COLO668 (cell line): ENCODE measurements around the gene THUMPD2.
"Not testable (repeated sequence)": the region's sequence is repeated elsewhere in the genome, so short reads cannot be mapped to it uniquely, and the experiment has no call there.

ENCODE experiments used
- DNase-seq: peaks from one replicate; lab custom pipeline; 2025; ENCODE audit not compliant: unreplicated experiment; lab: John Stamatoyannopoulos, UW

The THUMPD2 gene

GRCh38 chr2:39762448-39762847 lies 16.6 kb downstream of the THUMPD2 start:
- no peak for DNase-seq

DNA sequence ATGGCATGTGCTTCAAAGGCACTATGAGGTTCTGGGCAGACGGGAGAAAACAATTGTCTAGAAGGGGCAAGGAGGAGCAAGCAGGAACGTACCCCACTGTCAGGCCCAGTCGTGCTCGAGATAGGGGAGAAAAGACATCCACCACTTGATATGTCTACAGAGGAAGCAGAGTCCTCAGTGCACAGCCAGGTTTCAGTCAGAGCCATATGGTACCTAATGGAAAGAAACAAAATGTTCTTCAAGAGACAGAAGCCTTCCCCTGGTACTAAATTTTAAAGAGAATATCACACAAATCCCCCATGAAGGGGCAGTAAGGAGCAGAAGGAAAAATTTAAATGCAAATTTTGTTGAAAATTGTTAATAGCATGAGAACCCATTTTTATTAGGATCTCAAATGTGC lies 21.9 kb downstream of the THUMPD2 start:
- no peak for DNase-seq

GRCh38 chr2:39755466-39755865 lies 23.6 kb downstream of the THUMPD2 start:
- DNase-seq = no peak

DNA sequence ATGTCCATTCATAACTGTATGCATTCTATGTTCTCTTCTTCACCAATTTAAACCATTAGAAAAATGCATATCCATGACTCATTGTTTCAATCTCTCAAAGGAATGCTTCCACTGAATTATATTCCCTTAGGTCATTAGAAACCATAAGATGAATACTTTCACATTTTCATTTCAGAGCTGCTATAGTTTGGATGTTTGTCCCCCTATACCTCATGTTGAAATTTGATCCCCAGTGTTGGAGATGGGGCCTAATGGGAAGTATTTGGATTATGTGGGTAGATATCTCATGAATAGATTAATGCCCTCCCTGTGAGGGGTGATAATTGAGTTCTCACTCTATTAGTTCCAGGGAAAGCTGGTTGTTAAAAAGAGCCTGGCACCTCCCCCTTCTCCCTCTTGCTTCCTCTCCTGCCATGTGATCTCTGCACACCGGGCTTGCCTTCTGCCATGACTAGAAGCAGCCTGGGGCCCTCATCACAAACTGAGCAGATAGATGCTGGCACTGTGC lies 35.7 kb downstream of the THUMPD2 start:
- peak; percentile 6 for DNase-seq

DNA sequence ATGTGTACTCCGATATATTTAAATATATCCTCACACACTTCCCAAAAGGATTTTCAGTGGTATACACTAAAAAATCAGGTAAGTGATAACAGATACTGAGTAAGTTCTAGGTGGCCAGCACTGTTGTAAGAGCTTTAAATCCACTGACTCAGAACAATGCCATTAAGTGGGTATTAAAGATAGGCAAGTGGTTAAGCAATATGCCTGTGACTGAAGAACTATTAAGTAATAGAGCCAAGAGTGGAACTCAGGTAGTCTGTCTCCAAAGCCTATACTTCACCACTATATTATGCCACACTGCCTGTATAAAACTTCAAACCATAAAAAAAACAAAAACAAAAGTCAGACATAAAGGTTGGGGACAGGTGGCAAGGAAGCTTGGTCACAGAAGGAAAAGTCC lies 37.2 kb downstream of the THUMPD2 start:
- no peak for DNase-seq

DNA sequence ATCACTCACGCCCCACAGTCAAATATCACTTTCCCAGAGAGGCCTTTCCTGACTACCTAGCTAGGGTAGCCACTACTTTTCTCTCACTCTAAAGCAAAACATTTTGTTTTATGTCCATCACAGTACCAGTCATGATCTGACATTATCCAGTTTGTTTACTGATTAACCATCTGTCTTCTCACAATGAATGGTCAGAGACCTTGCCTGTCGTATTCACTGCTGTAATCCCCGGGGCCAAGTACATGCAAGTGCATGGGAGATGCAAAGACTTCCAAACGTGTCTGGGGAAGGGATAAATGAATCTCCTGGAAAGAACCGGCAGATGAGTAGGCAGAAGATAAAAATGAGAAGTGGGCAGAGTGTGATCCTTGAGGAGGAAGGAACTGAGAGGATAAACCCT lies 39.7 kb downstream of the THUMPD2 start:
- DNase-seq = no peak

GRCh38 chr2:39738936-39739335 lies 40.1 kb downstream of the THUMPD2 start:
- no peak for DNase-seq

- no peak for DNase-seq
Measured at GRCh38 chr2:39737661-39738060, 41.4 kb downstream of the THUMPD2 start.

- no peak for DNase-seq
Measured at GRCh38 chr2:39736640-39737039, 42.4 kb downstream of the THUMPD2 start.

DNA sequence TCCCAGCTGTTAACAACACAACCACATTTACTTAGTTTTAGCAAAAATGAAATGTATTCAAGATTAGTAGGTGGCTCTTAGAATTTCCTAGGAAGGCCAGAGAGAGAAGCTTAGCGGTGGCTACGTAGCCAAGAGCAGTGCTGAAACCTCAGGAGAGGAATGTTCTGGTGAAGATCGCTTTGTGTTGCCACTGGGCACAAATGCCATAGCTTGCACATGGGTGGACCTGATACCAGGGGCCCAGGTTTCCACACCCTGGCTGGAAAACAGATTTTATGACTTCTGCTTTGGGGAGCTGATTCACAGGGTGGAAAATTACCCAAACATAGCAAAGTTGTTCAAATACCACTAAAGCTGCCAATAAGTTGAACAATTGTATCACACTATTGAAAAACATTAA lies 43.4 kb downstream of the THUMPD2 start:
- DNase-seq = no peak

DNA sequence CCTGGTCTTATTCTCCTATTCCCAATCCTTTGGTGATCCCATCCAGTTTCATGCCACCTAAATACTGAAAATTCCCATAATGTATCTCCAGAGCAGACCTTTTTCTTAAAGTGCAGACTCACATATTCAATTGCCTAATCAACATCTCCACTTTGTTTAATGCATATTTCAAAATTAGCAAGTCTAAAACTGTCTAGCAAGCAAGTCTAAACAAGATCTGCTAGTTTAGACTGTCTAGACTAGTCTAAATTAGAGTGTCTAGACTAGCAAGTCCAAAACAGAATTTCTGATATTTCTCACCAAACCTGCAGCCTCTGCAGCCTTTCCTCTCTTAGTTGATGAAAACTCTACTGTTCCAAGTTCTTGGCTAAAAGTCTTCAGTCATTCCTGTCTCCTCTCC lies 44.6 kb downstream of the THUMPD2 start:
- no peak for DNase-seq

- DNase-seq = no peak
Measured at GRCh38 chr2:39733070-39733674, 45.9 kb downstream of the THUMPD2 start.

GRCh38 chr2:39732482-39732881 lies 46.6 kb downstream of the THUMPD2 start:
- peak; percentile 9 for DNase-seq

- no peak for DNase-seq
Measured at GRCh38 chr2:39731546-39731945, 47.5 kb downstream of the THUMPD2 start.

DNA sequence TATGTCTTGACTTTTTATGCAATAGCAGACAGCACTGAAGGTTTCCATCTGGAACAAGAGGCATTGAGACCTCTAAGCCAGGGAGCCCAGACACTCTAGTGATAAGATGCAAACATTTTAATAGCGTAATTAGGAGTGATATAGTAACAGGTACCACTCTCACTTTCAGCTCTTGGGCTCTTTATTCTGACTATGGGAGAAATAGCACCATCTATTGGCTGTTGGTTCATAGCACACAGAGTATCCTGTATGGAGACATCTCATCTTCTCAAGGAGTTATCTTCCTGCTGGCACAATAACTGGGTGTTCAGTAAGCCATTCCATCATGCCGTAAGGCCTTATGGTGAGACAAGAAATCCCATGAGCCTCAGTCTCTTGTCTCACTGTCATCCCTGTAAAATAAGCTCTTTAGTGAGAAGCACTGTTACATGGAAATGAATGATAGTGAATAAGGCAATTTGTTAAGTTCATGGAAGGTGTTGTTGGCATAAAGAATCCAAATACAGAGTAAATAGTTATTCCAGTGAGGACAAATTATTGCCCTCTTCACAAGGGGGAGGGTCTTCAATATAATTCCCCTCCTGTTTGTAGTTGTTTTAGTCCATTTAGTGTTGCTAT lies 48.3 kb downstream of the THUMPD2 start:
- DNase-seq = no peak

- no peak for DNase-seq
Measured at GRCh38 chr2:39730276-39730675, 48.8 kb downstream of the THUMPD2 start.

DNA sequence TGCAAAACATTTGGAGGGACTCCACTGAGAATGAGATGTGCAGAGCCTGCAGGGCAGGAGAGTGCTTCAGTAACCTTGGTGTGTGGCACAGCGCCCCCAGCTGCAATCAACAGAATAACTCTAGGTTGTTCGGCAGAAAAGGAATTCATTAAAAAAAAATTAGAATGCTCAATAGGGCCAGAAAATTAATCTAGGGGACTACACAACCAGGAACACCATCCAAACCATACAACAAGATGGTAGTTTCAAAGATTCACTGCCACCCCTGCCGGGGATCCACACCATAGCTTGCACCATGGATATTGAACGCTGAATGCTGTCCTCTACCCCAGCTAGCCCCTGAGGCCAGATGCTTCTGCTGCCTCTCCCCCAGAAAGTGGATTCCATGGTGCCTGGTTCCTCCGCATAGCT lies 50.1 kb downstream of the THUMPD2 start:
- DNase-seq = peak; percentile 33

DNA sequence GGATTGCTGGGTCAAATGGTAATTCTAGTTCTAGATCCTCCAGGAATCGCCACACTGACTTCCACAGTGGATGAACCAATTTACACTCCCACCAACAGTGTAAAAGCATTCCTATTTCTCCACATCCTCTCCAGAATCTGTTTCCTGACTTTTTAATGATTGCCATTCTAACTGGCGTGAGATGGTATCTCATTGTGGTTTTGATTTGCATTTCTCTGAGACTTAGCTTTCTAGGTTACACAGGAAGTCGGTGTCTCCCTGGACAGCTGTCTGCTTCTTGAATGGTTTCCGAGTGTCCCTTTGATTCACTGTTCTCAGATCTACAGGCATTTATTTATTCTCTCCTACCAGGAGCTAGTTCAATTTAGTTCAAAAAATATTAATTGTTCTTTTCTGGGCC lies 51.0 kb downstream of the THUMPD2 start:
- not testable (repeated sequence) for DNase-seq

DNA sequence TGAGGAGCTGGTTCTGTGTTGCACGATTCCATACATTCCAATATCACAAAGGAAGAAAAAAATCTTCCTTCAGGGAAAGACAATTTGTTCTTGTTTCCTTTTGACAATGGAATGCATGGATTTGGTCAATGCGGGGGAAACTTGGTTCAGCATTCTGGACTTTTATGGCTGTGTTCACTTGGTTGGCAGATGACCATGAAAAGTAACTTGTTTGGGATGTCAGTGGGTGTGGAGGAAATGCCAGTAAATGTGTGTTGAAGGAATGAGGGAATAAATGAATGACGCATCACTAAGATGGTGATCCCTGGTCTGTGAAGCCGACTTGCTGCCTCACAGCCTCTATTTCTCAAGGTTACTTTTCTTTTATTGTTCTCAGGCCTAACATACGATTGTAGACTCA lies 53.7 kb downstream of the THUMPD2 start:
- DNase-seq = no peak

GRCh38 chr2:39724828-39725144 lies 54.3 kb downstream of the THUMPD2 start:
- no peak for DNase-seq

DNA sequence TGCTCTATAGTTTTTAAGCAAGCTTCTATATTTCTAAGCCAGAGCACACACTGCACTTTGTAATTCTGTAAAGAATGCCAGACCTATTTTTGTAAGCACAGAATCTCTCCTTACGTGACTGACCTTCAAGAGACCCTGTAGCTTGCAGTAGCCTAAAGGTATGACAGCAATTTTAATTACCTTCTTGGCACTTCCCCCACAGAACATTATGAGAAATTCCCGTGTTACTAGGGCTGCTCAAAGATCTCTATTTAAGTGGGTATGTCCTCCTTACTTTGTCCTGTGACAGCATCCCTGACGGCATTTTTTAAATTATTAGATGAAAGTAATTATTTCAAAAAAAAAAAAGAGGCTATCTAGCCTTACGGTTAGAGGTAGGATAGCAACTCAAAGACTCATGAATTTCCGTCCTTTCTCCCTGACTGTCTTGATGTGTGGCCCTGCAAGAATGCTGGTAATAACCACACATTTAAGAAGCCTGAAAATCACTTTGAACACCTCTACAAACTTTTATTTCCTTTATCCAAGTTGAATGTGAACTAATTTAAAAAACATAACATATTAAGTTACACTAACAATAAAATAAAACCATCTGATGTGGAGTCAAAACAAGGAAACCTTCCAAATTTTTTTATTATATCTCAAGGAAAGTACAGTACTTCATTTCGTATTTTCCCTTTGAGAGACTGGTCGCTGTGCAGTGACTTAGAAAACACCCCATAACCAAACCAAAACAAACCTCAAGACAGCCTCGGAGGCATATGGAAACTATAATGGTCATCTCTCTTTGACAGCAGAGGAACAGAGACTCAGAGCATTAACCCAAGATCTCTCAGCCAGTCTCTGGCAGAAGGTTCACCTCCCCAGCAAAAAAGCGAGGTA lies 54.9 kb downstream of the THUMPD2 start:
- no peak for DNase-seq

DNA sequence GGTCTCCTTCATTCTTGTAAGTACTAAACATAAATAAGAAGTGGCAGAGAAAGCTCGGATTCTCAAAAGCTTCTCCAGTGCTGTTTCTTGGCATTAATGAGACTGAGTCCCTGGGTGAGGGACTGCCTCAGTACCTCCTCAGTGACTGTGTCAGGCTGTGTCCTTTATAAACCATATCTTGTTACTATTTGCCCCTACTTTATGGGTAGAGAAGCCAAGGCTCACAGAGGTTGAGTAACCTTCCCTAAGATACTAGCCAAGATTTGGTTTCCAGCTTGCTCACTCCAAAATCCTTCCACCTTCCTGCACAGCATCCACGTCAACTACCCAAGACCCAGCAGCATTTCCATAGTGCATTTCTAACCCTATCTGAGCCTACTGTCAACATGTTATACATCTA lies 55.6 kb downstream of the THUMPD2 start:
- DNase-seq = no peak
